H7 (cell line): ENCODE data around the gene IKZF1. TPM values are rescaled to one million over a fixed set of nuclear protein-coding genes. Genes with fewer than 3 reads are reported as not detected.

Source experiments
- DNase-seq: peaks from one replicate; pipeline ENCODE4 v3.0.0; 2012
- H3K27me3 ChIP-seq: 2 replicates; pipeline ENCODE4 v1.6.0; 2011; ENCODE audit warnings: mild to moderate bottlenecking, low read length; ENCODE audit not compliant: control insufficient read depth, insufficient read depth
- H3K36me3 ChIP-seq: replicated peaks from 2 replicates; pipeline ENCODE4 v1.5.1; 2011; ENCODE audit warnings: low read length; ENCODE audit not compliant: control insufficient read depth, insufficient read depth
- H3K4me3 ChIP-seq: 2 replicates; pipeline ENCODE4 v1.5.1; 2011; ENCODE audit warnings: low read depth, mild to moderate bottlenecking, control low read depth, low read length, moderate library complexity; ENCODE audit not compliant: insufficient read depth
- total RNA-seq: library from RNA; depleted of rRNA; stranded (reverse); fragments of >200 nt; shearing (Covaris generic); gene quantifications from 2 replicates; pipeline ENCODE4 v1.2.3, GENCODE V29; 2014

The IKZF1 gene
- total RNA-seq, 1 experiment from 2014 or later = 1.4 TPM

GRCh38 chr7:50397971-50398324, 93.4 kb downstream of the IKZF1 start:
- Histone ChIP-seq H3K27me3 (no peaks in the 10 kb centered on the region), H3K36me3 (no peaks in the 10 kb centered on the region), H3K4me3 (no peak overlapping the region)
- no peak for DNase-seq

DNA sequence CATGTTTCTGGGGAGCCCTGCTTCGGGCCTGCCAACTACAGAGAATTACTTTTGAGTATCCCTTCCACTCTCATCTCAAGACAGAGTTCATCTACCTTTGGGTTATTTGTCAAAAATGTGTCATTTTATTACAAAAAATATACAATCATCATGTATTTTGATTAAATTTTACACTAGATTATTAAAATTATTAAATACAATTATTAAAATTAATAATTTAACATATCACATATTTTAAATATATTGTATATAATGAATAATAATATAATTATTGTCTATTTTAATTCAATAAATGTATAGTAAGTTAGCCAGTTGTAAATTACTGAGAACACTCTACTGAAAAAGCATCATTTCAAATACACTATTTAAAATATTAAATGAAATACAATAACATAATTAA, 94.7 kb downstream of the IKZF1 start:
- H3K4me3 ChIP-seq = no peak overlapping the region
- no peak for DNase-seq
- H3K27me3 ChIP-seq = no peaks in the 10 kb centered on the region
- no peaks in the 10 kb centered on the region for H3K36me3 ChIP-seq

GRCh38 chr7:50399635-50400034, 95.1 kb downstream of the IKZF1 start:
- H3K4me3 ChIP-seq = no peak overlapping the region
- H3K36me3 ChIP-seq = no peaks in the 10 kb centered on the region
- DNase-seq = no peak
- no peaks in the 10 kb centered on the region for H3K27me3 ChIP-seq

GRCh38 chr7:50400114-50400513, 95.6 kb downstream of the IKZF1 start:
- no peaks in the 10 kb centered on the region for H3K27me3 ChIP-seq

GRCh38 chr7:50404392-50404791, 99.9 kb downstream of the IKZF1 start:
- no peak overlapping the region for H3K4me3 ChIP-seq
- peak; percentile 71 for DNase-seq
- H3K36me3 ChIP-seq = no peaks in the 10 kb centered on the region
- no peaks in the 10 kb centered on the region for H3K27me3 ChIP-seq

More at GRCh38 chr7:50400114-50400513, 95.6 kb downstream of the IKZF1 start:
- no peak for DNase-seq
- Histone ChIP-seq H3K4me3 (no peak overlapping the region), H3K36me3 (no peaks in the 10 kb centered on the region)

DNA sequence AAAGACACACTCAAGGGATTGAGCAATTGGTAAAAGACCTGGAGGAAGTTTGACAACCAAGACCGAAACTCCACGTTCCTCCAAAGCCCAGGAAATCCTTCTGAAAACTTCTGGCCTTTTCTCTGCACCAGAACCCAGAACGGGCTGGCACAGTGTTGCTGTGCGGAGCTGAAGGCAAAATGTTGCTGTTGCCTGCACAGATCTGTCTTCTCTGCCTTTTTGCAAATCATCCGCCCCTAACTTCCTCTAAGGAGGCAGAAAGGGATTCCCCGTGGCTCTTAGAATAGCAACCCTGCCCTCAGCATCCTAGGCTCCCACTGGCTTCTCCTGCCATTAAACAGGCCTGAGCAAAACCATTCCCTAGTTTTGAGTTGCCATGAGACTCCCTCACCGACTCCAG, 100.7 kb downstream of the IKZF1 start:
- DNase-seq = no peak
- Histone ChIP-seq H3K27me3 (no peaks in the 10 kb centered on the region), H3K36me3 (no peaks in the 10 kb centered on the region), H3K4me3 (no peak overlapping the region)

GRCh38 chr7:50406935-50407334, 102.4 kb downstream of the IKZF1 start:
- Histone ChIP-seq H3K27me3 (no peaks in the 10 kb centered on the region), H3K4me3 (no peak overlapping the region), H3K36me3 (no peaks in the 10 kb centered on the region)
- DNase-seq = no peak

DNA sequence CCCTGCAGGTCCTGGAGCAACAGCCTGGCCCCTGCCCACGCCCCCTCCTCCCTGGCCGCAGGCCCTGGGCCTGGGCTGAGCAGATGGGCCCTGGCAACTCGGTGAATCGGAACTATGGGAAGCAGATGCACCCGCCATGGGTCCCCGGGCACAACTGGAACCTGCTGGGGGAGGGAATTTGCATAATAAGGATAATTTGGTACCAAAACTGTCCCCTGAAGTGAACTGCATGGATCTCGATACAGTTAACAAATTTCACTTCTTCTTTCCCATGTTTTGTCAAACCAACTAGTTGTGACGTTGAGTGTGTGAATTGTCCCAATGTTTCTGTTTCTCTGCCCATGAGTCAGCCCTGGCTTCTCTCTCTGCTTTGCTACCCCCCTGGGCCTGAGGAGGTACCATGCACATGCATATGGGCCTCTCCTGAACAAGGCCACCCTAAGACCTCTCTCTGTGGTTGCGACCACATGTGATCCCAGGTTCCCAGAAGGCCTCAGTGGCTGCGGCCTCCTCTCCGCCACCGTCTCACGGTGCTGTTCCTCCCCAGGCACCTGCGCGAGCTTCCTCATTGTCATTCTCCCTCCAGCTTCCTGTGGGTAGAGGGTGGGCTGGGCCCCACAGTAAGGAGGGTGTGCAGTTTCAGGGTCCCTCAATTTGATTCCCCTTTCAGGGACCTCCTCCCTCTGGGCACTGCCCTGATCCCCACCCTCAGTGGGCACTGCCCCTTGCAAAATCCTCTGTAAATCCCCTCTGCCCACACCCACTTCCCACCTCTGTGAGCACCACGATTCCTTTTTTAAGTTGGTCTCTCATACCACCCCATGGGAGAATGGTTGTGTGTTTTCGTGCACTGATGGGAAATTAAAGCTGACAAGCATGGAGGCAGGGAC, 105.6 kb downstream of the IKZF1 start:
- Histone ChIP-seq H3K27me3 (no peaks in the 10 kb centered on the region), H3K36me3 (no peaks in the 10 kb centered on the region), H3K4me3 (no peak overlapping the region)
- DNase-seq = no peak

- Histone ChIP-seq H3K4me3 (no peak overlapping the region), H3K27me3 (no peaks in the 10 kb centered on the region), H3K36me3 (no peaks in the 10 kb centered on the region)
- DNase-seq = no peak
Measured at GRCh38 chr7:50411332-50411731, 106.8 kb downstream of the IKZF1 start.

GRCh38 chr7:50412973-50413372, 108.5 kb downstream of the IKZF1 start:
- no peak for DNase-seq
- no peak overlapping the region for H3K4me3 ChIP-seq

GRCh38 chr7:50413561-50413960, 109.0 kb downstream of the IKZF1 start:
- no peak for DNase-seq

More at GRCh38 chr7:50412973-50413372, 108.5 kb downstream of the IKZF1 start:
- Histone ChIP-seq H3K36me3 (no peaks in the 10 kb centered on the region), H3K27me3 (no peaks in the 10 kb centered on the region)

GRCh38 chr7:50415844-50416364, 111.4 kb downstream of the IKZF1 start:
- no peaks in the 10 kb centered on the region for H3K27me3 ChIP-seq
- H3K4me3 ChIP-seq = no peak overlapping the region

More at GRCh38 chr7:50413561-50413960, 109.0 kb downstream of the IKZF1 start:
- Histone ChIP-seq H3K36me3 (no peaks in the 10 kb centered on the region), H3K27me3 (no peaks in the 10 kb centered on the region), H3K4me3 (no peak overlapping the region)

DNA sequence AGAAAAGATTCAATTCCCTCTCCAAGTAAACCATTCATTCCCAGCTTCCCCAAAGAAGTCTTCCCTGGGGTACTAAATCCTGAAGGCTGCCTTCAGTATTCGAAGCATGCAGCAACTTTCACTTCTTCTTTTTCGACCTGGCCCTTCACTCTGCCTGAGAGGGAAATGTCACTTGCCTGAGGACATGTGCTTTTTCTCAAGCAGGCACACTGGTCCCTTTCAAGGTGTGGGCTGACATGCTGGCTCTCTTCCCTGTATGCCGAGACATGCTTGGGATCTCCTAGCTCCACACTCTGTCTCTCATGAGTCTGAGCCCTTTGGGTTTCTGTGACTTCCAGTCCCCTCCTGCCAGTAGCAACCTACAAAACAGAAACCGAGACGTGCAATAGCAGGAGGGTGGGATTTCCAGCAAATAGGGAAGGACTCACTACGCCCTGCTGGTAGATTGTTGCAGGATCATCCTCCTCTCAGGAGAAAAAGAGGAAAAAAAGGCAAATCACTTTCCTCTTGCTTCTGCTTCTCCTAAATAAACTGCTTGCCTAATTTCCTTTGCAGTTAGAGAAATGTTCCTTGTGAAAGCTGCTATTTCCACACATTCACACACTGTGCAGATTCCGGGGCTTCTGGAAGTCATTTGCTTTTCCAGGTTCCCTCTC, 112.1 kb downstream of the IKZF1 start:
- Histone ChIP-seq H3K4me3 (no peak overlapping the region), H3K27me3 (no peaks in the 10 kb centered on the region), H3K36me3 (no peaks in the 10 kb centered on the region)
- DNase-seq = no peak

More at GRCh38 chr7:50415844-50416364, 111.4 kb downstream of the IKZF1 start:
- no peaks in the 10 kb centered on the region for H3K36me3 ChIP-seq
- no peak for DNase-seq

GRCh38 chr7:50418086-50418515, 113.6 kb downstream of the IKZF1 start:
- H3K27me3 ChIP-seq = no peaks in the 10 kb centered on the region
- H3K36me3 ChIP-seq = no peaks in the 10 kb centered on the region
- H3K4me3 ChIP-seq = no peak overlapping the region
- peak; percentile 84 for DNase-seq
